GM19452 (cell line): ENCODE measurements around the gene KBTBD12.

Experiments
- ATAC-seq: cut with Tn5 transposase; IDR thresholded peaks from one replicate; pipeline ENCODE4 v1.9.1; 2021; ENCODE audit not compliant: unreplicated experiment

Gene KBTBD12

DNA sequence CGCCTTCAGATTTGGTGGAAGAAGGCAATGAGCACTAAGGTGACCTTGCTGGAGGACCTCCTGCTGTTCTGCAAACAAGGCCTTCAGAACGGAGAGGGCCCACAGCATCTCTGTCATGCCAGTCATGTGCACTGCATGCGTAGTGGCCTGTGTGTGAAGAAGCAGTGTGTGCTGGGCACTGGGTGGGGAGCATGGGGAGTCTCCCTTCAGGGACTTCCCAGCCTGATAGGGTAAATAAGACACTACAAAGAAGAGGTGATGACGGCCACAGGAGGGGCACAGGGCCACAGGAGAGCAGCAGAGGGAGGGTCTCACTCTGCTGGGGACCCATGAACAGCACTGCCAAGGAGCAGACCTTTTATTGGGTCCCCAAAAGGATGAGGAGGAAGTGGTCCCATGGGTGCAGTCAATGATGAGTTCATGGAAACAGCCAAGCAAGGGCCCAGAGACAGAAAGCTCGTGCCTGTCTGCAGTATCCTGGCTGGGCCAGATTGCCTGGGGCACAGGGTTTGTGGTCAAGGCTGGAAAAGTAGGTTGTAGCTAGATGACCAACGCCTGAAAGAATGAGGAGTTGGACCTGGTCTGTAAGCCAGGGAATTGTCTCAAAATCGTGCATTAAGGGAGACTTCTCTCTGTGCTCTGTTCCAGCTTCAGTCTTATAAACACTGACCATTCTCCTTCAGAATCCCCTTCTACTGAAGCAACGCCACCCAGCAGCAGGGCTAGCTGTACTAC, 69.4 kb downstream of the KBTBD12 start:
- no peak for ATAC-seq

DNA sequence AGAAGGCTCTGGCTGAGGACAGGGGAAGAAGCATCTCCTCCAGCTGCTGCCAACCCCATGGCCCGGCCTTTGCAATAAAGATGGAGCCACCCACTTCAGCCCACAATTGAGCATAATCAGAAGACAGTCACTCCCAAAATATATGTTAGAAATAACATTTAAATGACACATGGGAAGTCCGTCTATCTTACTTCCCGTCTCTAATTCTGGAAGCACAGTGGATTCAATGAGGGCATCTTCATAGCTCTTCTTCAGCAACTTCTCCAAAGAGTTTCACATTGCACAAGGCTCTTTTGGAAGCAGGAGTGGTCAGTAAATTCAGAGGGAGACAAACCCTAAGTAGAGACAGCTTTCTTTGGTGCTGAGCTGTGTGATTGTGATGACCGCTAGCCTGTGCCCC, 70.2 kb downstream of the KBTBD12 start:
- ATAC-seq = no peak

DNA sequence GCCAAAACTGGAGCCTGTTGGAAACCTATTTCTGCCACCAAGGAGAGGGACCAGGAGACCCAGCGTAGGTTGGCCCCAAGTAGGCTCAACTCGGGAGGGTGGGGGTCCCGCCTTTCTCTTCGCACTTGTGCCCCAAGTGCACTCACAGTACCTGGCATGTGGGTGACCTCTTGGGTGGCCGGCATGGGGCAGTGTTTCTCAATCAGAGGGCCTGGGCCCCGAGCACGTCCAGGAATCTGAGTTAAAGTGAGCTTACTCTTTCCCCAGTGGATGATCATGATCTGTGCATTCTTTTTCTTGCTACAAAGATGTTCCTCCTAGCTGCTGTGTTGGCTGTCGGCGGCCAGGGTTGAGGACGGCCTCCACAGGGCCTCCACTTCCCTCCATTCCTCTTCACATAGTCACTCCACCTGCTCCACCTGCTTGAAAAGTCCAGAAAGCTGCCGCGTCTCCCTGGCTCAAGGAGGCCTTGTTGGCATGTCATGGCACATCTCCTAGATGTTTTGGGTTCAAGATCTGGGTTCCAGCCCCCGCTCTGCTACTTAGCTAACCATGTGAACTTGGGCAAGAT, 70.7 kb downstream of the KBTBD12 start:
- no peak for ATAC-seq

DNA sequence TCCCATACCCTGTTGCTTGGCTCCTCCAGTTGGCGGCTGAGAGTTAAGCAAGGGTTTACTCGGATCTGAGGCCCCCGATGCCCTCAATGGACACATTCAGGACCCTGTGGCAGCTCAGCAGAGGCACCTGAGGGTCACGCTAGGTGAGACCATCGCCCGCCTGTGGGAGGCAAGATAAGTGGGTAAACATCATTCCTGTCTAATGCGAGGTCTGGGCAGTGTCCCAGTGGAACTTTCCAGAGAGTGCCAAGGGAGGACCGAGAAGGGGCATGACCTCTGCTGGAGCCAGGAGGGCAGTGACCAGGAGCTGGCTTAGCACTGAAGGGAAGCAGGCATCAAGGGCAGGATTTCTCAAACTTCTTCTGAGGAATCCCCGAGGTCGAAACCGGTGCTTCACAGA, 71.8 kb downstream of the KBTBD12 start:
- ATAC-seq = no peak

DNA sequence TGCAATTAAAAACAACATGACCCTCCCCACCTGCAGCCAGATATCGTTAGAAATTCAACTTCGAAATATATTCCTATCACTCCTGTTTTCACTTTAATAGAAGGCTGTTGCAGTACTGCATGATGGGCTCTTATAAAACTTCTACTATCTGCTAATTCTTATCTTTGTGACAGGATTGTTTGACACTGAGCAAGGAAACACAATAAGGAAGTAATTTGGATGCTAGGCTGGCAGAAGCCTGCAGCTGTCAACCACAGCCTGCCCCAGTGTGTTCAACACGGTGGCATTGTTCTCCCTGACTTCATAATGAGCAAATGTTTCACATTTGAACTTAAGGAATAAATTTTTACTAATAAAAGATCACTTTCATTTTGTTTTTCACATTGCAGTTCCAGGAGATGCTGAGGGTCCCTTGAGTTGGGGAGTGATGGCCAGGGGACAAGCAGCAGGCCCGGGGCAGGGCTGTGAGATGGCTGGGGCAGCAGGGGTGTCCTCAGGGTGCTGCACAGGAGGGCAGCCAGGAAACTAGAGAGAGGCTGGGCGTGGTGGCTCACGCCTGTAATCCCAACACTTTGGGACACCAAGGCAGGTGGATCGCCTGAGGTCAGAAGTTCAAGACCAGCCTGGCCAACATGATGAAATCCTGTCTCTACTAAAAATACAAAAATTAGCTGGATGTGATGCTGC, 72.4 kb downstream of the KBTBD12 start:
- no peak for ATAC-seq

DNA sequence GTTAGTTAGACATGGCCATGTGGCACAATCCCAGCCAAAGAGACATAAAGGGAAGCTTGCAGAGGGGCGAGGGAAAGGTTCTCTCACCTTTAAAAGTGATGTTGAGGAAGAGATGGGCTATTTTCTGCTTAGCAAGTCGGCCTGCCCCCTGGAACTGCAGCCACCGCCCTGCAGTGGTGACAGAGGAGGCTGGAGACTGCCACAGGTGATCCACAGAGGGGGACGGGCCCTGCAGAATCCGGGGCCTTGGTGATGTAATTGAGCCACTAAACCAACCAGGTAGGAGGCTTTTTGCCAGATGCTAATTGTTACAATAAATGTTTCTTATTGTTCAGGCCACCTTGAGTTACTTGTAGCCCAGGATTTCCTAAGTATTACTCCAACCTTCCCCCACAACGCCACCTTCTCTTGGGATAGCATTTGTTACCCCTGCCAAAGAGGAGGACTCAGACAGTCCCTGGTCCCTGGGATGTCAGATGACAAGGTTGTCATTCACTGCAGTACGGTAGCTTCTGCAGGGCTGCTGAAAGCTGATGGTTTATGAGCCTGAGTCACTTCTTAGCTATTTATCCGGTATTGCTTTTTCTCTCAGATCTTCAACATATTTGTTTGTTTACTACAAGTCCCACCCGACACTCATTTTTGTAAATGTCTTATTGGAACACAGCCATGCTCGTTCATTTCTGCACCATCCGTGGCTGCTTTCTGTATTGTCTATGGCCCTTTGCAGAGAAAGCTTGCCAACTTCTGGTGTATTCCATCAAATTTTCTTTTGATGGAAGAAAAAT, 73.9 kb downstream of the KBTBD12 start:
- no peak for ATAC-seq

DNA sequence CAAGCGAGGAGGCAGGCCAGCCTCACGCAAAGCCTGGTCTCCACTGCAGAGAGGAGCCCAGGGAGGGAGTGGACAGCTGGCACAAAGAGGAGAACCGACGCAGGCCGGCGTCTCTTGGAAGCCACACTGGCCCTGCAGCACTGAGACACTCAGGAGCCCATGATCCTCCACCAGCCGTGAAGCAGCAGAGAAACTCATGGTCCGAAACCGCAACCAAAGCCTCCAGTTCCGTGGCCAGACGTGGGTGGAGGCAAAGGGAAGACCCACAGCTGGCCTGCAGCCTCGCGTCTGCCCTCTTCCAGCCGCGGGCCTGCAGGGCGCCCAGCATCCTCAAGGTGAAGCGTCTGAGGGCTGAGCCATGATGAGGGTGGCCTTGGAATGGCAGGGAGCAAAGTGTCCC, 75.0 kb downstream of the KBTBD12 start:
- ATAC-seq = no peak

DNA sequence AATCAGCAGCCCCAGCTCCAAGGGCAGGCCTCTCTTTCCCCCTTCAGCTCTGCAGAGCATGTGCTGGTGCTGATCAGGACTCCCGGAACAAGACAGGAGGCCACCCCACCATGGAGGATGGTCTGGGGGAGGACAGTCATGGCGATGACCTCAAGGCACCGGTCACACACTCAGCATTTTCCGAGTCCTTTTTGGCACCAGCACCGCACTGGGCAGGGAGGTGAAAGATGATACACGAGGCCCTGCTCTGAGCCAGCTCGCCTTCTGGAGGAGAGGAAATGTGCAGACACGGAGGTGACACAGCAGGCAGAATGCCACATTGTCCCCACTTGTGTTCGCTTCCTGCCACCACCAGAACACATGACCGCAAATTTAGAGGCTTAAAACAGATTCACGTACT, 75.4 kb downstream of the KBTBD12 start:
- ATAC-seq = no peak

DNA sequence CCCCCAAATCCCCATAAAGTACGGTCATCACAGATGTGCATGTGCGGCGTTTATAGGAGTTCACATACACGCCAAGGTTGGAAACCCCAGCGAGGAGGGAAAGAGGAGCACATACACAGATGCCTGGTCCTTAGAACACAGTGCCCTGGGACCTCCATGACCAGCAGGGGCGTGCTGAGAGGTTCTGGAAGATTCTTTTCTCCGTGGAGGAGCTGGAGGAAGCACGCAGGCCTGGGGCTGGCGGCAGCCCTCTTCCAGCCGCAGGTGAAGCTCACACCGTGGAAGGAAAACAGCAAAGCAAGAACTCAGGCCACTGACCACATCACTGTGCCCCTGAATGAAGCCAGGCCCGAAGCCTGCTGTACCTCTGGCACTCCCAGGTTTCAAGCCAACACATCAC, 76.2 kb downstream of the KBTBD12 start:
- no peak for ATAC-seq

DNA sequence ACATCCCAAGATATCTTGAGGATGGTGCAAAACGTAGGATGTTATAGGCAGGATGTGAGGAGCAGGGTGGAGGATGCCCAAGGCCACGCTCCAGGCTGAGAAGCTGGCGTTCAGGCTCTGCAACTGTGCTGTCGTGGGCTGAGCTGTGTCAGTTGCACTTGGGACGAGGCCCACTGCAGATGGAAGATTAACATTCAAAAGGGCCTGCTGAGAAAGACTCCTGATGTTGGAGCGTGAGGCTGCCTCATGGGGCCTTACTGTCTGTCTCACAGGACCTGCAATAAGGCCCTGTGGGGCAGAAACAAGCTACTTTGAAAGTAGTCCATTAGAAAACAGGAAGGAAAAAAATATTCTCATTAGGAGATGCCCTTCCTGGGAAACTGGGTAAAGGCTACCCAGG, 76.6 kb downstream of the KBTBD12 start:
- ATAC-seq = no peak

DNA sequence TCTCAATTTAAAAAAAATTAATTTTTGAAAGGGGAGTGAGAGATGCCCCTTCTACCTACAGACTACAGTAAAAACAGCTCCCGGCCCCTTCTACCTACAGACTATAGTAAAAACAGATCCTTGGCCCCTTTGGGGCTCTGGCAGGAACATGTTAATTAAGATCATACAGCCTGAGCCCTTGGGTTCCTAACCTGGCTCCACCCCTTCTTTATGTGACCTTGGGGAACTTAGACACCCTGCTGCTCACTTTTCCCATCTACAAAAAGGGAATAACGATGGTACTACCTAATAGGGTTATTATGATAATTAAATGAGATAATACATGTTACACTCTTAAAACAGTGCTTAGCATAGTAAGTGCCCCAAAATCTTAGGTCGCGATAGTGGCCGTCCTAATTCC, 77.1 kb downstream of the KBTBD12 start:
- ATAC-seq = no peak

DNA sequence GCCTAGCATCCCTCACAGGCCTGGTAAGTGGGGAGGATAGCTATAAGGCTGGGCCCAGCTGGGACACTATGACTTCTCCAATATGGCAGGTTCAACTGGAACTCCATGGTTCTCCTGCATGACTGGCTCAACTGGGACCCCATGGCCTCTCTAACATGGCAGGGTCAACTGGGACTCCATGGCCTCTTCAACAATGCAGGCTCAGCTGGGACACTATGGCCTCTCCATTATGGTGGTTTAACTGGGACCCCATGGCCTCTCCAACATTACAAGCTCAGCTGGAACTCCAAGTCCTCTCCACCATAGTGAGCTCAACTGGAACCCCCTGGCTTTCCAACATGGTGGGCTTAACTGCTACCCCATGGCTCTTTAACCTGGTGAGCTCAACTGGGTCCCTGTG, 79.0 kb downstream of the KBTBD12 start:
- no peak for ATAC-seq

DNA sequence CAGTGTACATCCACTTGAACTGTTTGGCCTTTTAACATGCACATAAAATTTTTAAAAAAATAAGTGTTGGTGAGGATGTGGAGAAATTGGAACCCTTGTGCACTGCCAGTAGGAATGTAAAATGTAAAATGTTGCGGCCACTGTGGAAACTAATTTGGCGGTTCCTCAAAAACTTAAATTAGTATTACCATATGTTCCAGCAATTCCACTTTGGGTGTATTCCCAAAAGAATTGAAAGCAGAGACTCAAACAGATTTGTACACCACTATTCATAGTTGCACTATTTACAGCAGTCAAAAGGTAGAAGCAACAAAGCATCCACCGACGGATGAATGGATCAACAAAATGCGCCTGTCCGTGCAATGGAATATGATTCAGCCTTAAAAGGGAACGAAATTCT, 82.0 kb downstream of the KBTBD12 start:
- ATAC-seq = no peak

DNA sequence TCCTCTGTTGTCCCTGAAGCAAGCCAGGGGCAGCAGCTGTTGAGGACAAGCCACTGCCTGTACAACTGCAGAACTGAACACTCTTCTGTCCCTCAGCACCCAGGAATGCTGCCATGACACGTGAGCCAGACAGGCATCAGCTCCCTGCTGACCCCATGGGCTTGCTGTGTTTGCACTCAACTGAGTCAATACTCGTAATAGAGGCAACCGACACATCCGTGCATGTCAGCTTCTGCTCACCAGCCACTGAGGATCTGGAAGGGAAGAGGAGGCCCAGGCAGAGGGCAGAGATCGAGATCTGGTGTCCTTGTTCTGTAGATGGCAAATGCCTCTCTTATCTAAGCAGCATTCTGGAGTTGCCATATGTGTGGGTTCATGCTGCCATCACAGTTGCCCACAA, 82.9 kb downstream of the KBTBD12 start:
- no peak for ATAC-seq

DNA sequence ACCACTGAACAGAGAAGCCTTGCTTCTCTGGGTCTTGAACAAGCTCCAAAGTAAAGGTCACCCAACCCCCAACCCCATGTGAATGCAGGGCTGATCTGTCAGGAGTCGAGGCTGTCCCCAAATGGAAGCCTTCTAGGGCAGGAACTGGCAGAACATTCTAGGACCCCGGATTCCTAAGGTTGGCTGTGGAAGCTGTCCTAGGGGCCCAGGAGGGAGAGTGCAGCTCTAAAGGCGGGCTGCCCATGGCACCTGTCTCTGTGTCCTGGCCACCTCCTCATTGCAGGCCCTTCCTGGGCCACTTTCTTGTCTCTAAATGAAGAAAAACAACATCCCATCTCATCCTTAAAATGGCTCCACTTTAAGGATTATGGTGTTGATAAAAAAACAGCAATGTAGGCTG, 83.6 kb downstream of the KBTBD12 start:
- no peak for ATAC-seq

DNA sequence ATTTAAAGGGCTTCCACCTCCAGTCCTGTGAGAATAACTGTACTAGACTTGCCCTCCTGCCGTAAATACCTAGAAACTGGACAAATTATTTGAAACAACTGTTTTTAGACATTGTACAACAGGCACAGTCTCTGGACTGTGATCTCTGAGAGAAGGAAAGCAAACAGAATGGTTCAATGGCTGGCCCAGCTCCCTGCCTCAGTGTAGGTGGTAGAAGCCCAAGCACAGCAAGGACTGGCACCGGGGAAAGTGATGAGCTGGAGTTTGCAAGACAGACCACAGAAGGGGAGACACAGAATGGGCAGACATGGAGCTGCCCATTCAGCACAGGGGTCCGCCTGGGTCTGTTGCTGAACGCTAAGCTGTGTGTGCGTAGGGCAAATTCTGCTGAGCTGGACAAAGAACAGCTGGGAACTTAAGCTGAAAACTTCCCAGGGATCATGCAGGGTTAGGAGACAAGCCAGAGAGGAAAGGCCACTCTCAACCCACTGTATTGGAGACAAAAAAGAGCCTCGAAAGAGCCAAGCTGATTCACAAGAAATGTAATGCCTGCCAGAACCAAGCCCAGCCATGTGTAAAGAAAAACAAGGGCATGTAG, 84.6 kb downstream of the KBTBD12 start:
- no peak for ATAC-seq

DNA sequence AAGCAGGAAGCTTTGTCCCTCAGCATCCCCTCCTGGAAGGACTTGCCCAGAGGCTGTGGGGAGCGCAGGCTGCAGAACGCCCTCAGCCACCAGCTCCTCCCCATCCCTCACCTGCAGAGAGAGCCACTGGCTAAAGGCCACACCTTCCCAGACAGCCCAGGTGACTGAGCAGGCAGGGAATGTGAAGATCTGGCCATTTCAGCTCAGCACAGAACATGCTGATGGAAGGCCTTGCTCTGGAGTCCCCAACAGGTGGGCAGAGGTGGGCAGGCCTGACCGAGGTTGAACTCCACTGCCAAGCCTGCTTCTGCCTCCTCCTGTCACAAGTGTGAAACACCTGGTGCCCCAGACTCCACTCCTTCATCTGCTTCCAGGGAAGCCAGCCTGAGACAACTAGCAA, 86.5 kb downstream of the KBTBD12 start:
- ATAC-seq = no peak

DNA sequence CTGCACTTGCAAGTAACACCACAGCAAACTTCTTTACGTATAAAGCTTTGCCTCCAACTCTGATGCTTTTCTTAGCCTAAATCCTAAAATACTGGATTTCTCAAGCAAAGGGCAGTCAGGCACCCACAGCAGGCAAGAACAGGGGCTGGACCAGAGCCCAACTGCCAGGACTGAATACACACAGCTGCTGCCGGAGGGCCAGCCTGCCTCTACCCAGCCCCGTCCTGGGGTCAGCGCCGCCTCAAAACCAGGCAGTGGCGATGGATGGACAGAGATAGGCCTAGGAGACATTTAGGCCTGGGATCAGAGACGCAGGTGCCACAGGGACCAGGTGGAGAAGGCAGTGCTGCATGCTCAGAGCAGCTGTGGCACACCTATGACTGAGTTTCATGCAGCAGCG, 89.6 kb downstream of the KBTBD12 start:
- ATAC-seq = no peak

DNA sequence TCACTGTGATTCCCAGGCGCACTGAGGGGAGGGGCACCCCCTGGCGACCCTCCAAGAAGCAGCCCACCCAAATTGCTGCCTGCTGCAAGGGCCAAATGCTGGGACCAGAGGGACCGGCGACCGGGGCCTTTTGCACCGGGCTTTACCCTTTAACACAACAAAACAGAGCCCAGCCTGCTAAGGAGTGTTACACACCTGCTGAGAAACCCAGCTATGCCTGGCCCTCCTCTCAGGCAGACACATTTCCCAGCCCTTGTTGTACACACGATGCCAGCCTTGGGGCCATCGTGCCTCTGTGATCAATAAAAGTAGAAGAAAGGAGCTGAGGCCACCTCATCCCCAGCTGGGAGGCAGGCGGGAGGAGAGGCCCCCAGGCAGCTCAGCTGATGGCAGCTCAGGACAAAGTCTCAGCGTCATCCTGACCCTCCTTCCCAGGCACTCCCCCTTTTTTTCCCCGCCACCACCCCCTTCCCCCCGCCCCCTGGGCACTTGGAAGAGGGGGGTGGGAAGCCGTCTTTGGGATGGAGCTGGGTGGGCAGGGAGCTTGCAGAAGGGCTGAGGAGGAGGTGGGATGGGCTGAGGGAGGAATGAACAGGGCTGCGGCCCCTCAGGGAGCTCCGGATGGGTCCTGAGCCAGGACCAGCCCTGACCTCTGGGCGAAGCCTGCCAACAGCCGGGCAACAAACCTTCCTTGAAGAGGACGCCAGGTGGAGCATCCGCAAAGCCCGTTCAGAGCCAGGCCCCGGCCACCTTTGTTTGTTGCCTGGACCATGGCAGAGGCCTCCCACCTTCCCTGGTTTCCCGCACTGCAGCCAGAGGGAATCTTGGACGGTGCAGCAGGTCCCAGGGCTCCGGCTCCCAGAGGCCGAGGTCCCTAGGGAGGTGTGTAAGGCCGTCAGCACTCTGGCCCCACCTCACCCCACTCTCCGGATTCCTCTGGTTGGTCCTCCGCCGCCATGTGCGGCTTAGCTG, 91.3 kb downstream of the KBTBD12 start:
- ATAC-seq = no peak

DNA sequence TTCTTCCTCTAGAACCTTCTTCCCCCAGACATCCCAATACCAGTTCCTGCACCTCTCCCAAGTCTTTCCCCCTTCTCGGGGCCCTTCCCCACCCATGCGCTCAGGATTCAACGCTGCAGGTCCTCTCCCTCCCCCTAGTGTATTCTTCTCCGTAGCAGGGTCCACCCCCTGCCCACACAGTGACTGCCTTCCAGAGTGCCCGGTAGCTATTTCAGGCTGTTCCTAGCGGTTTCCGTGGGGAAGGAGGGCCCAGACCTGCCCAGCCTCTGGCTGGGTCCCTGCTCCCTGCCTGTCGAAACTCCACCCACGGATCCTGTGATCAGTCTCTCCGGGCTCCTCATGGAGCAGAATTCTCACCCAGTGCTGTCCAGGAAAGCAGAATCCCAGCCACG, 92.0 kb downstream of the KBTBD12 start:
- ATAC-seq = no peak
